ENCODE measurements around the gene PLIN4. TPM values are rescaled to one million over a fixed set of nuclear protein-coding genes. Genes with fewer than 3 reads are reported as not detected.

The PLIN4 gene
- total RNA-seq, 1 donor from 2014 or later, result 0.25 TPM

DNA sequence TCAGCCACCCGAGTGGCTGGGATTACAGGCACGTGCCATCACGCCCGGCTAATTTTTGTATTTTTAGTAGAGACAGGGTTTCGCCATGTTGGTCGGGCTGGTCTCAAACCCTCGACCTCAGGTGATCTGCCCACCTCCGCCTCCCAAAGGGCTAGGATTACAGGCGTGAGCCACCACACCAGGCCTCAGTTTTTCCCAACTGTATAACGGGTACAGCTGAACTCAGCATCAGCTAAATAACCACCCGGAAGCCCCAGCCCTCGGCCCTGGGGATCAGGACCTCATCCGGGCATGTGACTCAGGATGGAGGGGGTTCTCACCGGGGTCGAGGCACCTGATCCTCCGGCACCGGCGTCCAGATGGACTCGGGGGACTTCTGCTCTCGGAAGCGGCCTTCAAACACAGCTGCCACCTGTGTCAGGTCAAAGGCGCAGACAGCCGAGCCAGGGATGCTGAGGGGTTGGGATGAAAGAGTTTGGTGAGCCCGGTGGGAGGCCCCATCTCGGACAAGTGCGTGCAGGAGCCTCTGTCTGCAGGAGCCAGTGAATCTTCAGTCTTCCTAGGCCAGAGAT is 32.3 kb upstream of the PLIN4 start:
- H3K4me3 Mint-ChIP-seq, result no peak overlapping the region
- DNase-seq (ENCODE audit: low spot score in 2 of 2, unreplicated experiment in 2 of 2), result no peak
- TF ChIP-seq, protein P1, sequence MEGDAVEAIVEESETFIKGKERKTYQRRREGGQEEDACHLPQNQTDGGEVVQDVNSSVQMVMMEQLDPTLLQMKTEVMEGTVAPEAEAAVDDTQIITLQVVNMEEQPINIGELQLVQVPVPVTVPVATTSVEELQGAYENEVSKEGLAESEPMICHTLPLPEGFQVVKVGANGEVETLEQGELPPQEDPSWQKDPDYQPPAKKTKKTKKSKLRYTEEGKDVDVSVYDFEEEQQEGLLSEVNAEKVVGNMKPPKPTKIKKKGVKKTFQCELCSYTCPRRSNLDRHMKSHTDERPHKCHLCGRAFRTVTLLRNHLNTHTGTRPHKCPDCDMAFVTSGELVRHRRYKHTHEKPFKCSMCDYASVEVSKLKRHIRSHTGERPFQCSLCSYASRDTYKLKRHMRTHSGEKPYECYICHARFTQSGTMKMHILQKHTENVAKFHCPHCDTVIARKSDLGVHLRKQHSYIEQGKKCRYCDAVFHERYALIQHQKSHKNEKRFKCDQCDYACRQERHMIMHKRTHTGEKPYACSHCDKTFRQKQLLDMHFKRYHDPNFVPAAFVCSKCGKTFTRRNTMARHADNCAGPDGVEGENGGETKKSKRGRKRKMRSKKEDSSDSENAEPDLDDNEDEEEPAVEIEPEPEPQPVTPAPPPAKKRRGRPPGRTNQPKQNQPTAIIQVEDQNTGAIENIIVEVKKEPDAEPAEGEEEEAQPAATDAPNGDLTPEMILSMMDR (IDR thresholded peaks at IDR 0.05; ENCODE audit: unreplicated experiment), result no peak
- H3K9me3 Mint-ChIP-seq, result peaks cover 4% of the 10 kb centered on the region
- H3K27me3 Mint-ChIP-seq (ENCODE audit: low read depth), result no peaks in the 10 kb centered on the region
- no peaks in the 10 kb centered on the region for H3K4me1 Mint-ChIP-seq
- peaks cover 7% of the 10 kb centered on the region for H3K36me3 Mint-ChIP-seq
- H3K27ac Mint-ChIP-seq, result no peak overlapping the region

DNA sequence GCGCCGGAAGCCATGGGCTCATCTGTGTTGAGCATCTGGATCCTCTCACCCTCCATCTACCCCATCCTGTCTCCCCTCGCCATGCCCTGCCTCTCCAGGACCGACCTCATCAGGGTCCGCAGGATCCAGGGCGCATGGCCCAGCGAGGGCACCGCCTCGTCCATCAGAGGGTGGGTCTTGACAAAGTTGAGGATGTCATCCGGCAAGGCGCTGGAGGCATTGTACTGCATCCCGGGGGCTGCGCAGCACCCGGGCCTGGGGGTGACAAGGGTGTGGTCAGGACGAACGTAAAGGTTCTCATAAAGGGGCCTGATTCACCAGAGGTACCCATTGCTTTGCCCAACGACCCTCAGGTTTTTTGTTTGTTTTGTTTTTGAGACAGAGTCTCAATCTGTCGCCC is 31.7 kb upstream of the PLIN4 start:
- no peak for DNase-seq (ENCODE audit: low spot score in 2 of 2, unreplicated experiment in 2 of 2)
- Mint-ChIP-seq H3K4me3 (no peak overlapping the region), H3K36me3 (peaks cover 7% of the 10 kb centered on the region), H3K27me3 (ENCODE audit: low read depth) (no peaks in the 10 kb centered on the region), H3K27ac (no peak overlapping the region), H3K9me3 (peaks cover 4% of the 10 kb centered on the region), H3K4me1 (no peaks in the 10 kb centered on the region)
- TF ChIP-seq, protein P1 (IDR thresholded peaks at IDR 0.05; ENCODE audit: unreplicated experiment), result no peak

DNA sequence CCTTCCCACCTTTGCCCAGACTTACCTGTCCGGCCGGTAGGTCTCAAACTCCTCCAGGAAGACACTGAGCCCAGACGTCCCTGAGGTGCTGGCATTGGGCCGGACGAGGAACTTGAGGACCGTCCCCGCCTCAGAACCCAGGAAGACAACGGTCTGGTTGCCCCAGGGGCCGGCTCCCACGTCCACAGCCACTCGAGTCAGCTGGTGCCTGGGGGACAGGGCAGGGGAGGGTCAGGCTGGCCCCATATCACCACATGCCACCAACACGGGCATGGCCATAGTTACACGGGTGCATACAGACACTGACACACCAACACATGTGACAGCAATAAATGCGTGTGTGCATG is 29.9 kb upstream of the PLIN4 start:
- no peak for DNase-seq (ENCODE audit: low spot score in 2 of 2, unreplicated experiment in 2 of 2)
- H3K27me3 Mint-ChIP-seq (ENCODE audit: low read depth), result no peaks in the 10 kb centered on the region
- H3K4me3 Mint-ChIP-seq, result no peak overlapping the region
- no peak overlapping the region for H3K27ac Mint-ChIP-seq
- H3K9me3 Mint-ChIP-seq, result peaks cover 4% of the 10 kb centered on the region
- H3K36me3 Mint-ChIP-seq, result peaks cover 7% of the 10 kb centered on the region
- TF ChIP-seq, protein P1 (IDR thresholded peaks at IDR 0.05; ENCODE audit: unreplicated experiment), result no peak
- H3K4me1 Mint-ChIP-seq, result no peaks in the 10 kb centered on the region

DNA sequence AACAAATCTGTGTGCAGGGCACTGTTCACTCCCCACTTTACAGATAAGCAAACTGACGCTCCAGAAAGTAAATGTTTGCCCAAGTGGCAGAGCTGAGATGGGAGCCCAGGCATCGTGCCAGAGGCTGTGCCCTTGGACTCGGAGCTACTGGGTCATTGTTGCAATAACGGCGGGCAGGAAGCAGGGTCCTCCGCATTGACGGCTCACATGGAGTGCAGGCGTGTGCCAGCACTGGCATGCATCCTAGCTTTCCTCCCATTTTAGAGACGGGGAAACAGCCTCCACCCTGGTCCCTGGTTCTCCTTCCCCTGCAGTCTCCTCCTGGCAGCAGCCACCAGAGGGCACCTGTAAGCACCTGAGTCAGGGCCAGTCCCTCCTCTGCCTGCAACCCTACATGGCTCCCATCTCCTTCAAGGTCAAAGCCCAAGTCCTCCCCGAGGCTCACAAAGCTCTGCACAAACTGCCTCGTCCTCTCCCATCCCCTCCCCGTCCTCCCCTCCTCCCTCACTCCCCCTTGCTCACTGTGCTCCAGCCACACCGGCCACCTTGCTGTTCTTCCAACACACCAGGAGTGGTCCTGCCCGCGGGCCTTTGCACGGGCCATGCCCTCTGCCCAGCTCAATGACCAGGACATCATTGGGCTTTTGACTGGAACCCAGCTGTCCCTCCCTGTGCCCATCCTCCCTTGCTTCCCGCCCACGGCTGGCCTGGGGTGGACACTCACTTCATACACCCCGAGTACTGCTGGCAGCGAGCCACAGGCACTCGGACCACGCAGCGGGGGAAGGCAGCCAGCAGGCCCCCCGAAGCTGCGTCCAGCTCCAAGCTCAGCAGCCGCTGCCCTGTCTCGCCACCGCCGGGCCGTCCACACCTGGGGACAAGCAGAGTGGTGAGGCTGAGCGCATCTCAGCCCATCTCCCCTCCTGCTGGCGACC is 29.3 kb upstream of the PLIN4 start:
- TF ChIP-seq, protein P1 (IDR thresholded peaks at IDR 0.05; ENCODE audit: unreplicated experiment), result no peak
- Mint-ChIP-seq H3K9me3 (no peaks in the 10 kb centered on the region), H3K4me3 (no peak overlapping the region), H3K27me3 (ENCODE audit: low read depth) (no peaks in the 10 kb centered on the region), H3K4me1 (no peaks in the 10 kb centered on the region), H3K36me3 (peaks cover 3% of the 10 kb centered on the region), H3K27ac (no peak overlapping the region)
- DNase-seq (ENCODE audit: low spot score in 2 of 2, unreplicated experiment in 2 of 2), result no peak

DNA sequence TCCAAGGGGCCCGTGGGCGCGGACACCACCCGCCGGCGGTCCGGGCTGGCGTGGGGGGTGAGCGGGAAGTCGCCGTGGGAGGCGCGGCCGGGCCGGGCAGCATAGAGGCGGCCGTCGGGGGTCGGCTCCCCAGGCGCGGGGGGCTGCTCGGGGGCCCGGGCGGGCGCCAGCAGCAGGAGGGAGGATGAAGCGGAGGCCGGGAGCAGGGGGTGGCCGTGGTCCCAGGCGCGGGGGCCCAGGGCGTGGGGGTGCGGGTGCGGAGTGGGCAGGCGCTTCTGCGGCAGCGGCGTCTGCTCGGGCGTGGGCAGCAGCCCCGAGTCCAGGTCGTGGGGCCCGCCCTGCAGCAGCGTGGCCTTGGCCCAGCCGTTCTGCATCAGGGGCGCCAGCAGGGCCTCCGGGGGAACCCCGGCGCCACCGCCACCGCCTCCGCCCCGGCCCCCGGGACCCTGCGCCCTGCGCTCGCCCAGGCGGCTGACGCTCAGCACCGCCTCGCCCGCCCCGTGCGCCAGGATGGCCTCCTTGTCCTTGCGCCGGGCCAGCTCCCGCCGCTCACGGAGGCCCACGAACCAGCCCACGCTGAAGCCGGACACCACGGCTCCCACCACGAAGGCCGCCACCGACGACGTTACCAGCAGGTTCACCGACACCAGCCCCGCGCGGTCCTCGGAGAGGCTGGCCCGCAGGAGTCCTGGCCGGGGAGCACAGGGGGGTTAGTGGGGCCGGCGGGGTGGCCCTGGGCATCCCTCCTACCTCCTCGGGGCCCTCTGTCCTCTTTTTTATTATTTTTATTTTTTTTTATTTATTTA is 25.8 kb upstream of the PLIN4 start:
- Mint-ChIP-seq H3K27ac (no peak overlapping the region), H3K9me3 (no peaks in the 10 kb centered on the region), H3K36me3 (no peaks in the 10 kb centered on the region), H3K4me1 (no peaks in the 10 kb centered on the region), H3K4me3 (no peak overlapping the region), H3K27me3 (ENCODE audit: low read depth) (no peaks in the 10 kb centered on the region)
- TF ChIP-seq, protein P1 (IDR thresholded peaks at IDR 0.05; ENCODE audit: unreplicated experiment), result no peak
- no peak for DNase-seq (ENCODE audit: low spot score in 2 of 2, unreplicated experiment in 2 of 2)
